Osteocyte (in vitro differentiated cells): Measurements from ENCODE around the gene NCOR2. TPM values are rescaled to one million over a fixed set of nuclear protein-coding genes. Genes with fewer than 3 reads are reported as not detected.
A peak's percentile ranks its signal among the peaks of the same experiment; 100 is the strongest.

Source experiments
- DNase-seq: peaks from one replicate; pipeline ENCODE4 v3.0.0; 2021; ENCODE audit warnings: mixed read lengths; ENCODE audit not compliant: unreplicated experiment; ENCODE audit errors: extremely low spot score
- H3K27ac Mint-ChIP-seq: one replicate; pipeline ENCODE4 v1.8.0; 2021; ENCODE audit warnings: mild to moderate bottlenecking, mixed read lengths; ENCODE audit not compliant: unreplicated experiment
- H3K27me3 Mint-ChIP-seq: one replicate; pipeline ENCODE4 v1.8.0; 2021; ENCODE audit warnings: mixed read lengths; ENCODE audit not compliant: unreplicated experiment
- H3K36me3 Mint-ChIP-seq: one replicate; pipeline ENCODE4 v1.8.0; 2021; ENCODE audit warnings: mixed read lengths; ENCODE audit not compliant: unreplicated experiment
- H3K4me1 Mint-ChIP-seq: one replicate; pipeline ENCODE4 v1.8.0; 2021; ENCODE audit warnings: mixed read lengths; ENCODE audit not compliant: unreplicated experiment
- H3K4me3 Mint-ChIP-seq: one replicate; pipeline ENCODE4 v1.8.0; 2021; ENCODE audit warnings: mild to moderate bottlenecking, moderate library complexity, mixed read lengths; ENCODE audit not compliant: unreplicated experiment
- H3K9me3 Mint-ChIP-seq: one replicate; pipeline ENCODE4 v1.8.0; 2021; ENCODE audit warnings: mixed read lengths; ENCODE audit not compliant: unreplicated experiment
- total RNA-seq: library from RNA; stranded (reverse); gene quantifications from 2 replicates; pipeline ENCODE4 v1.2.1, GENCODE V29; 2021
- TF ChIP-seq, protein P1 (sequence below): fragments of 200-600 bp; sonication (generic); IDR thresholded peaks from 2 replicates; pipeline ENCODE4 v1.5.0; 2021; ENCODE audit warnings: antibody characterized with exemption, mild to moderate bottlenecking, moderate library complexity

Gene NCOR2
- total RNA-seq, 1 donor from 2014 or later = 362 TPM

DNA sequence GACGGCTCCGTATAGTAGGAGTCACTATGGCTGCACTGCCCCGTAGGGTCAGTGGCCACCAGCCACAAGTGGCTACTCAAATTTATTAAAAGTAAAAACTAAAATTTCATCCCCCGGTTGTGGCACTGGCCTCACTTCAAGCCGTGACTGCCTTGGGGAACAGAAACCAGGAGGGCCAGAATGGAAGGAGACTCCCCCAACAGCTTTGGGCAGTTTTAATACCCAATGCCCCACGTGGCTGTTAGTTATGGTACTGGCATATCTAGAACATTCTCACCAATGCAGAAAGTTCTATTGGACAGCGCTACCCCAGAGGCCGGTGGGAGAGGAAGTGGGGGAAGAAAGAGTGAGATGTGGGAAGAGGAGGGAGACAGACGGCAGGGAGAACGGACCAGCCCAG, 6.2 kb downstream of the NCOR2 start:
- no peaks in the 10 kb centered on the region for H3K27me3 Mint-ChIP-seq
- H3K4me1 Mint-ChIP-seq = peaks cover 62% of the 10 kb centered on the region
- no peaks in the 10 kb centered on the region for H3K9me3 Mint-ChIP-seq
- DNase-seq = no peak
- TF ChIP-seq, protein P1, sequence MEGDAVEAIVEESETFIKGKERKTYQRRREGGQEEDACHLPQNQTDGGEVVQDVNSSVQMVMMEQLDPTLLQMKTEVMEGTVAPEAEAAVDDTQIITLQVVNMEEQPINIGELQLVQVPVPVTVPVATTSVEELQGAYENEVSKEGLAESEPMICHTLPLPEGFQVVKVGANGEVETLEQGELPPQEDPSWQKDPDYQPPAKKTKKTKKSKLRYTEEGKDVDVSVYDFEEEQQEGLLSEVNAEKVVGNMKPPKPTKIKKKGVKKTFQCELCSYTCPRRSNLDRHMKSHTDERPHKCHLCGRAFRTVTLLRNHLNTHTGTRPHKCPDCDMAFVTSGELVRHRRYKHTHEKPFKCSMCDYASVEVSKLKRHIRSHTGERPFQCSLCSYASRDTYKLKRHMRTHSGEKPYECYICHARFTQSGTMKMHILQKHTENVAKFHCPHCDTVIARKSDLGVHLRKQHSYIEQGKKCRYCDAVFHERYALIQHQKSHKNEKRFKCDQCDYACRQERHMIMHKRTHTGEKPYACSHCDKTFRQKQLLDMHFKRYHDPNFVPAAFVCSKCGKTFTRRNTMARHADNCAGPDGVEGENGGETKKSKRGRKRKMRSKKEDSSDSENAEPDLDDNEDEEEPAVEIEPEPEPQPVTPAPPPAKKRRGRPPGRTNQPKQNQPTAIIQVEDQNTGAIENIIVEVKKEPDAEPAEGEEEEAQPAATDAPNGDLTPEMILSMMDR = no peak
- no peak overlapping the region for H3K4me3 Mint-ChIP-seq
- H3K36me3 Mint-ChIP-seq = no peaks in the 10 kb centered on the region
- peak overlapping the region; percentile 65 for H3K27ac Mint-ChIP-seq

DNA sequence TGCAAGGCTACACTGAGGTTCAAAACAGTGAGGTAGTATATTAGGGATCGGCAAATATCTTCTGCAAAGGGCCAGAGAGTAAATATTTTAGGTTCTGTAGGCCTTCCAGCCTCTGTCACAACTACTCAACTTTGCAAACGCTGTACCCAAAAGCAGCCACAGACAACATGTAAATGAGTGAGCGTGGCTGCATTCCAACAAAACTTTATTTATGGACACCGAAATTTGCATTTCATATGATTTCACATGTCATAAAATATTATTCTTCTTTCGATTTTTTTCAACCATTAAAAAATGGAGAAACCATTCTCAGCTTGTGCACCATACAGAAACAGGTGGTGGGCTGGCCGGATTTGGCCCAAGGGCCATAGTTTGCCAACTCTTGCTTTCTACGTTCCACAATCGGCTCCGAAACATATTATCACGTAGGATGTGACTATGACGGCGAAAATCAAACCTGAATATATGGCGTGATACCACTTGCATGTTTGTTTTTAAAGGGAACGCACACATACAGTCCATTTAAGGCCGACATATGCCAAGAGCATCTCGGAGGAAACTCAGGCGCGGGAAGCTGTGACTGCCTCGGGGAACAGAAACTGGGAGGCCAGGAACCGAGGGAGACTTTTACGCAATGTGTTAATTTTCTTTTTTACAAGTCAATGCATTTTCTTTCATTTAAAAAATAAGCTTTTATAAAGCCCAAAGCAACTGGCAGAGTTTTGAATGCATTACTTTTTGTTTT, 7.1 kb downstream of the NCOR2 start:
- H3K36me3 Mint-ChIP-seq = no peaks in the 10 kb centered on the region
- no peak for DNase-seq
- peaks cover 58% of the 10 kb centered on the region for H3K4me1 Mint-ChIP-seq
- peak overlapping the region; percentile 65 for H3K27ac Mint-ChIP-seq
- TF ChIP-seq, protein P1 = no peak
- H3K27me3 Mint-ChIP-seq = no peaks in the 10 kb centered on the region
- H3K9me3 Mint-ChIP-seq = no peaks in the 10 kb centered on the region
- H3K4me3 Mint-ChIP-seq = no peak overlapping the region

DNA sequence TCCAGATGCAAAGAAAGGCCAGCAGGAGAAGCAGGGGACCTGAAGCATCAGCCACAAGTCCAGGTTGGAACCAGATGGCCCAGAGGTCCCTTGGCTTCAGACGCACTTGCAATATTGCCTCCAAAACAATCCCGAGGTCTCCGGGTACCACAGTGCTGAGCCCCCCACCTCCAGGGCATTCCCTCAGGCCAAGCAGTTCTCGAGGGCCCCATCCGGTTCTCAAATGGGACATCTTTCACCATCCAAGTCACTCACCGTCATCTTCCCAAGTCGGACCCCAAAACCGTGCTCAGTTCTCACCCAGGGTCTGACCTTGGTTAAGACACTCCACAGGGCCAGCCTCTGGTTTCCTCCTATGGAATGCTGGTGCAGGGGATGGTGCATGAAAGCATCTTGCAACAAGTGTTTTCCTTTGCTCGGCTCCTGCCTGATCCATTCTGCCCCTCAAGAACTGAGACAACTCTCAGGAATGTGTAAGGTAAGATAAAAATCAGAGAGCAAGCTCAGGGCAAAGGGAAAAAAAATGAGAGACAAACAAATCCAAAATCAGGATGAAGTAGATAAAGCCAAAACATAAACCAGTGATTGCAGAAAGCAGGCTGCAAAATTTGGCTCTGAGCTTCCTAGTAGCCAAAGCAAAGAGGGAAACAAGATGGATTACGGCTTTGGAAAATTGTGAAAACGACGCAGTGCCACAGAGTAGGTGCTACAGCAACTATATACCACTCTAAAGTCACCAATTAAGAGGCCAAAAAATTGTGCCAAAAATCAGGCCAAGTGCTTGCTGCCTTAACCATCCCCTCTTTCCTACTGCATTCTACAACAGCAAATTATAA, 8.0 kb downstream of the NCOR2 start:
- DNase-seq = no peak
- no peaks in the 10 kb centered on the region for H3K27me3 Mint-ChIP-seq
- H3K9me3 Mint-ChIP-seq = no peaks in the 10 kb centered on the region
- peaks cover 62% of the 10 kb centered on the region for H3K4me1 Mint-ChIP-seq
- no peak overlapping the region for H3K27ac Mint-ChIP-seq
- TF ChIP-seq, protein P1 = no peak
- H3K36me3 Mint-ChIP-seq = no peaks in the 10 kb centered on the region
- H3K4me3 Mint-ChIP-seq = no peak overlapping the region

DNA sequence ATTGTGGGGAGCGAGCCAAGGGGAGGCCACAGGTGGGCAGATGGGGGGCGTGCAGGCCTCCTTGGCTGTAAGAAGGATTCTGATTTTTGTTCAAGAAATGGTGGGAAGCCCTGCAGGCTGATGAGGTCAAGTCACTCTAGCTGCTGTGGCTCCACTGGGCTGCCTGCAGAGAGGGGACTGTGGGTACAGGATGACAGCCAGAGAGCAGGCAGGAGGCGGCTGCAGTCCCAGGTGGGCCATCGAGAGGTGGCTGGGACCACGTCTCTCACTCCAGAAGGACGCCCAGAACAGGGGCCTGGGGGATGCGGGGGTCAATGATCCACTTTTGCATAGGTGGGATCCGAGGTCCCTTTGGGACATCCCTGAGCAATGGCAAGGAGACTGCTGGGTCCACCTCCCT, 9.1 kb downstream of the NCOR2 start:
- H3K27me3 Mint-ChIP-seq = no peaks in the 10 kb centered on the region
- H3K36me3 Mint-ChIP-seq = no peaks in the 10 kb centered on the region
- no peak for DNase-seq

More for the DNA sequence above, 9.1 kb downstream of the NCOR2 start:
- TF ChIP-seq, protein P1 = no peak
- no peaks in the 10 kb centered on the region for H3K9me3 Mint-ChIP-seq
- H3K27ac Mint-ChIP-seq = no peak overlapping the region
- peaks cover 60% of the 10 kb centered on the region for H3K4me1 Mint-ChIP-seq
- no peak overlapping the region for H3K4me3 Mint-ChIP-seq
